OCI-LY7 (cell line): ENCODE results near the gene ADAMTS6.

Experiments used
- EZH2phosphoT487 ChIP-seq: fragments of 200-600 bp; sonication (generic); IDR thresholded peaks from 2 replicates; pipeline ENCODE4 v1.6.1; 2018; ENCODE audit warnings: low read depth, borderline replicate concordance, mild to moderate bottlenecking, mixed run types, antibody characterized with exemption, low read length, moderate library complexity, mixed read lengths
- TF ChIP-seq, protein P1 (sequence below): fragments of 200-600 bp; sonication (generic); conservative IDR thresholded peaks from 2 replicates; pipeline ENCODE4 v1.5.1; 2014; ENCODE audit warnings: mild to moderate bottlenecking, antibody characterized with exemption, low read length, moderate library complexity, mixed read lengths

GRCh38 chr5:65103756-65104440 lies 377.8 kb downstream of the ADAMTS6 start:
- TF ChIP-seq, protein P1, sequence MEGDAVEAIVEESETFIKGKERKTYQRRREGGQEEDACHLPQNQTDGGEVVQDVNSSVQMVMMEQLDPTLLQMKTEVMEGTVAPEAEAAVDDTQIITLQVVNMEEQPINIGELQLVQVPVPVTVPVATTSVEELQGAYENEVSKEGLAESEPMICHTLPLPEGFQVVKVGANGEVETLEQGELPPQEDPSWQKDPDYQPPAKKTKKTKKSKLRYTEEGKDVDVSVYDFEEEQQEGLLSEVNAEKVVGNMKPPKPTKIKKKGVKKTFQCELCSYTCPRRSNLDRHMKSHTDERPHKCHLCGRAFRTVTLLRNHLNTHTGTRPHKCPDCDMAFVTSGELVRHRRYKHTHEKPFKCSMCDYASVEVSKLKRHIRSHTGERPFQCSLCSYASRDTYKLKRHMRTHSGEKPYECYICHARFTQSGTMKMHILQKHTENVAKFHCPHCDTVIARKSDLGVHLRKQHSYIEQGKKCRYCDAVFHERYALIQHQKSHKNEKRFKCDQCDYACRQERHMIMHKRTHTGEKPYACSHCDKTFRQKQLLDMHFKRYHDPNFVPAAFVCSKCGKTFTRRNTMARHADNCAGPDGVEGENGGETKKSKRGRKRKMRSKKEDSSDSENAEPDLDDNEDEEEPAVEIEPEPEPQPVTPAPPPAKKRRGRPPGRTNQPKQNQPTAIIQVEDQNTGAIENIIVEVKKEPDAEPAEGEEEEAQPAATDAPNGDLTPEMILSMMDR = no peak
- TF ChIP-seq EZH2phosphoT487 = no peak
